AG09309 (cell line): ENCODE data around the gene SGTB.

Source experiments
- DNase-seq: peaks from one replicate; pipeline ENCODE4 v3.0.0-alpha.2; 2010; ENCODE audit warnings: low read depth
- H3K4me3 ChIP-seq: 2 replicates; pipeline ENCODE4 v1.5.1; 2011; ENCODE audit warnings: mild to moderate bottlenecking, low read depth, low read length, moderate library complexity; ENCODE audit not compliant: control insufficient read depth
- CTCF ChIP-seq: IDR thresholded peaks from 2 replicates; pipeline ENCODE4 v1.5.1; 2011; ENCODE audit warnings: mild to moderate bottlenecking, low read depth, low read length, inconsistent platforms; ENCODE audit not compliant: insufficient read depth, control insufficient read depth; ENCODE audit errors: missing control alignments

SGTB gene

GRCh38 chr5:65750938-65751337 is 29.0 kb upstream of the SGTB start:
- DNase-seq = no peak
- H3K4me3 ChIP-seq = no peak overlapping the region
- TF ChIP-seq CTCF = no peak

- no peak overlapping the region for H3K4me3 ChIP-seq
- TF ChIP-seq CTCF = no peak
- DNase-seq = no peak
Observed at GRCh38 chr5:65749956-65750355, 28.0 kb upstream of the SGTB start.

GRCh38 chr5:65749221-65749844 is 27.4 kb upstream of the SGTB start:
- no peak for TF ChIP-seq CTCF
- no peak for DNase-seq
- H3K4me3 ChIP-seq = no peak overlapping the region

- H3K4me3 ChIP-seq = no peak overlapping the region
- TF ChIP-seq CTCF = peak; percentile 74
- peak; percentile 58 for DNase-seq
Observed at GRCh38 chr5:65742565-65743231, 20.8 kb upstream of the SGTB start.

- DNase-seq = no peak
- no peak for TF ChIP-seq CTCF
- no peak overlapping the region for H3K4me3 ChIP-seq
Observed at GRCh38 chr5:65739162-65739561, 17.3 kb upstream of the SGTB start.

- no peak overlapping the region for H3K4me3 ChIP-seq
- DNase-seq = no peak
- TF ChIP-seq CTCF = no peak
Observed at GRCh38 chr5:65738305-65738704, 16.4 kb upstream of the SGTB start.
